Measurements from ENCODE around the gene C11orf58.

The C11orf58 gene

DNA sequence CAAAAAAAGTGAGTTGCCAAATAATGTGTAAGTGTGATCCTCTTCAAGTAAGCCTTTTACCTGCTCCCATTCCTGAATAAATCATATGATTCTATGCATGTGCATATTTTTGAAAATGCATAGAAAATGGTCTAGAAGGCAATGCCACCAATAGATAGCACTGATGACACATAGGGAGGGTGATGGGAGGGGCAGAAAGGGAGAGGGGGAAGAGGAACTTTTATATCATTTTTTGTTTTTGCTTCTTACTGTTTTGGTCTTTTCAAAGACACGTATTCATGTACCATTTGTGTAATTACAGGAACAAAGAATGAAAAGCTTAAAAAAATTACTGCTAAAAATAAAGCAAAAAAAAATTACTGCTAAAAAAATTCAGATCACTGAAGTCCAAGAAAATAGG lies 60.8 kb downstream of the C11orf58 start:
- Histone ChIP-seq H3K9me3 (ENCODE audit: control insufficient read depth, insufficient read depth, low read length) (no peaks in the 10 kb centered on the region), H3K27me3 (ENCODE audit: control insufficient read depth, insufficient read depth, low read length) (no peaks in the 10 kb centered on the region), H3K36me3 (ENCODE audit: control insufficient read depth, insufficient read depth, low read length) (peaks cover 9% of the 10 kb centered on the region), H3K9ac (ENCODE audit: low read depth, low read length) (no peak overlapping the region), H3K4me1 (ENCODE audit: control insufficient read depth, insufficient read depth, low read length) (no peaks in the 10 kb centered on the region), H3K4me3 (ENCODE audit: low read depth, low read length) (no peak overlapping the region)

DNA sequence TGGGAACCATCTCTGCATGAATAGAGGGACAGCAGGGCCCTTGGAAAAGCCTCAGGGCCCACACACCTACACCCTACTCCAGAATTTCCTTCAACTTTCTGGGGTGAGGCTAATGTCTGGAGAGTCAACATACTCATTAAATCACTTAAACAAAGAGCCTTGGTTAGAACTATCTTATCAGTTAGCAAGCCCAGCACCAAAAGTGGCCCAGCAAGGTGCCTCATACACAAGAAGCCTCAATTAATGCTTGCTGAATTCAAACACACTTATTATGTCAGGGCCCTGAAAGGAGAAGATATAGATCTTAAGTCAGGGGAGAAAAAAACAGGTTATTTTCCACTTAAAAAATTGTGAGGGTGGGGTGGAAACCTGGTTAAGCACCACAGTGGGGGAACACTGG lies 61.4 kb downstream of the C11orf58 start:
- Histone ChIP-seq H3K36me3 (ENCODE audit: control insufficient read depth, insufficient read depth, low read length) (peaks cover 9% of the 10 kb centered on the region), H3K9me3 (ENCODE audit: control insufficient read depth, insufficient read depth, low read length) (no peaks in the 10 kb centered on the region)

DNA sequence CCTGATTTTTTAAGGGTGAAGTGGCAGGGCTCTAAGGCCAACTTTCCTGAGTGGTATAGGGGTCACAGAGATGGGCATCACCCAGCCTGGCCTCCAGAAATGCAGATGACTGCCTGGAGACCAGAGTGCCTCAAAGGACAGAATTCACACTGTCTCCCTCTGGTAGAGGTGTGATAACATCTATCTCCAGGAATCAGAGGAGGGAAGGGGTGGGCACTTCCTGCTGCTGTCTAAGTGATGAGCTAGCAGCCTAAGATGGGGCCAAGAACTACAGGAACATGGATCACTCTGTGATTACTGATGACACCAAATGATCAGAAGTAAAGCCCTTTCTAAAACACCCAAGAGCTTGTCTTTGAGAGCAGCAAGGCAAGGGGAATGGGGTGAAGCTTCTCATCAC lies 61.9 kb downstream of the C11orf58 start:
- no peak overlapping the region for H3K4me3 ChIP-seq (ENCODE audit: low read depth, low read length)
- no peak overlapping the region for H3K9ac ChIP-seq (ENCODE audit: low read depth, low read length)
- H3K4me1 ChIP-seq (ENCODE audit: control insufficient read depth, insufficient read depth, low read length): no peaks in the 10 kb centered on the region
- H3K36me3 ChIP-seq (ENCODE audit: control insufficient read depth, insufficient read depth, low read length): peaks cover 9% of the 10 kb centered on the region
- no peaks in the 10 kb centered on the region for H3K27me3 ChIP-seq (ENCODE audit: control insufficient read depth, insufficient read depth, low read length)
- no peaks in the 10 kb centered on the region for H3K9me3 ChIP-seq (ENCODE audit: control insufficient read depth, insufficient read depth, low read length)

More for the DNA sequence above, 61.4 kb downstream of the C11orf58 start:
- Histone ChIP-seq H3K9ac (ENCODE audit: low read depth, low read length) (no peak overlapping the region), H3K4me3 (ENCODE audit: low read depth, low read length) (no peak overlapping the region), H3K27me3 (ENCODE audit: control insufficient read depth, insufficient read depth, low read length) (no peaks in the 10 kb centered on the region), H3K4me1 (ENCODE audit: control insufficient read depth, insufficient read depth, low read length) (no peaks in the 10 kb centered on the region)

DNA sequence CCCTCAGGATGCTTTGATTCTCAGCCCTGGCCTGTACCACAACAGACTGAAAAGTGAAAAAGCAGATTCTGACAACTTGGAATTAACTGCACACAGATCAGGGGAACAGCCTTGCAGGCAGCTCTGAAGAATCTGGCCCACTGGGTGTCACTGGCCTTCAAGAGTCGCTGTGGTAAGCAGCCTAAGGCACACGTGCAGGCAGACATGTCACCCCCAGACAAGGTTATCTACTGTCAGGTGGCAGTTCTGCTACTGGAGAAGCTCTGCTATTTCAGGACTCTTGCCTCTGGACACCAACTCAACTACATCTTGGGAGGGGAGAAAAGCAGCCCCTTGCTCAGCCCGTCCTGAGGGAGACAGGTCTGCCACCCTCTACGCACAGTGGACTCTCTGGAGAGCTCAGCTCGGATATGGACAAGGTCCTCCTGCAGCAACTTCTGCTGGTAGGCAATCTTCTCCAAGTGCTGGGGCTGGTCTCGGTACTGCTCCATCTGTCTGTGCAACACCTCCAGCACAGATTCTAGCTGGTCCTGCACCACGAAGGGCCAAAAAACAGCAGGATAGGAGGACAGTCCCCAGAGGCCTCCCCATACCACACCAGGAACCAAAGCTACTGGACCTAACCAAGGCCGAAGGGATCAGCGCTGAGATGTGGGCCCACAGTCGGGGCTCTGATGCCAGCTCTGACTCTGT lies 63.0 kb downstream of the C11orf58 start:
- Histone ChIP-seq H3K4me1 (ENCODE audit: control insufficient read depth, insufficient read depth, low read length) (no peaks in the 10 kb centered on the region), H3K9ac (ENCODE audit: low read depth, low read length) (no peak overlapping the region), H3K27me3 (ENCODE audit: control insufficient read depth, insufficient read depth, low read length) (no peaks in the 10 kb centered on the region), H3K36me3 (ENCODE audit: control insufficient read depth, insufficient read depth, low read length) (peaks cover 9% of the 10 kb centered on the region), H3K4me3 (ENCODE audit: low read depth, low read length) (no peak overlapping the region), H3K9me3 (ENCODE audit: control insufficient read depth, insufficient read depth, low read length) (no peaks in the 10 kb centered on the region)

DNA sequence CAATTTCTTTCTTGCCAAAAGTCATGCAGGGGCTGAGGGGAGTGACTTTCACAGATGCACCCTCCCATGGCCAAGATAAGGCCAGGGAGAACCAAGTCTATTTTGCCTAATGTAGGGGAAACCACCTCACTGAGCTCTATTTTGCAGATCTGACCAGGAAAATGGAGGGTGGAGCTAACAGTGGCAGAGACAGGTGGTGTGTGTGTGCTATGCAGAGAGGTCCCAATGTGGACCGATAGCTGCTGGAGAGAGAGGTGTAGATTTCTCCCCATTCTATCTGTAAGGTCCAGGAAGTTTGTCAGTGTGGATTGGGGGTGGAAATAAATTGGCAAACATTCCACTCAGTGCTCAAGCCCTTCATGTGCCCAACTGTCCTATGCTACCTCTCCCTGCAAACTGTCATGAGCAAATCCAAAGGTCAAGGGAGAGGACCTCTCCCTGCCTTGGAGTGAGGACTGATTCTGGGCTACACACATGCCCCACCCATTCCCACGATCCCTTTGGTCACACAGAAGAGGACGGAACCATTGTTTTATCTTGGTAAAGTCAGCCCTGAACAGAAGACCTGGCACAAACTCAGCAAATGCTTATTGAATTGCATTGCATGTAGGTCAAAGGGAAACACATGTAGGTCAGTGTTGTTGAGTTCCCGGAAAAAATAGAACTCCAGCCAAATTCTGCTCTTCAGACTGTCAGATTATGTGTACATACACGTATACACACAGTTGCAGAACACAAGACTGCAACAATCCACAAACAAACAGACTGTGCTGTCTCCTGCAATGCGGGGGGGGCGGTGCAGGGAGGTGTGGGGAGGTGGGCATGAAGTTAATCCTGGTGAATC lies 65.9 kb downstream of the C11orf58 start:
- no peak overlapping the region for H3K9ac ChIP-seq (ENCODE audit: low read depth, low read length)
- H3K4me1 ChIP-seq (ENCODE audit: control insufficient read depth, insufficient read depth, low read length): no peaks in the 10 kb centered on the region
- H3K4me3 ChIP-seq (ENCODE audit: low read depth, low read length): no peak overlapping the region
- peaks cover 6% of the 10 kb centered on the region for H3K36me3 ChIP-seq (ENCODE audit: control insufficient read depth, insufficient read depth, low read length)
- no peaks in the 10 kb centered on the region for H3K27me3 ChIP-seq (ENCODE audit: control insufficient read depth, insufficient read depth, low read length)
- no peaks in the 10 kb centered on the region for H3K9me3 ChIP-seq (ENCODE audit: control insufficient read depth, insufficient read depth, low read length)

DNA sequence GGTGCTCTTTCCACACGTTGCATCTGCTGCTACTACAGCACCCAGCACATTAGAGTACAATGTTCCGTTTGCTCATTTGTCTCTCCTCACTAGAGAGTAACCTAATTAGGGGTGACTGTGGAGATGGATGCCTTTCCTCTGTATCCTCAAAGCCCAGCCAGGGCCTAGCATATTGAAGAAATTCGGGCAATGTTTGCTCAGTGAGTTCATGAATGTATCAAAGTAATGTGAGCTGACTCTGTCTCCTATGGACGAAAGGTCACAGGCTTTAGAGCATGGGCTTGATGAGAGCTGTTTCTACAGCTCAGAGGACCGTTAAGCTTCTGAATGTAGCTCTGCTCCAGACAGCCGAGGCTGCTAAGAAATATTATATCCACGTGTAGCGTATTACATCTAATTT lies 67.5 kb downstream of the C11orf58 start:
- no peak overlapping the region for H3K4me3 ChIP-seq (ENCODE audit: low read depth, low read length)
- H3K36me3 ChIP-seq (ENCODE audit: control insufficient read depth, insufficient read depth, low read length): peaks cover 6% of the 10 kb centered on the region
- no peaks in the 10 kb centered on the region for H3K9me3 ChIP-seq (ENCODE audit: control insufficient read depth, insufficient read depth, low read length)
- no peaks in the 10 kb centered on the region for H3K27me3 ChIP-seq (ENCODE audit: control insufficient read depth, insufficient read depth, low read length)
- H3K9ac ChIP-seq (ENCODE audit: low read depth, low read length): no peak overlapping the region
- no peaks in the 10 kb centered on the region for H3K4me1 ChIP-seq (ENCODE audit: control insufficient read depth, insufficient read depth, low read length)

DNA sequence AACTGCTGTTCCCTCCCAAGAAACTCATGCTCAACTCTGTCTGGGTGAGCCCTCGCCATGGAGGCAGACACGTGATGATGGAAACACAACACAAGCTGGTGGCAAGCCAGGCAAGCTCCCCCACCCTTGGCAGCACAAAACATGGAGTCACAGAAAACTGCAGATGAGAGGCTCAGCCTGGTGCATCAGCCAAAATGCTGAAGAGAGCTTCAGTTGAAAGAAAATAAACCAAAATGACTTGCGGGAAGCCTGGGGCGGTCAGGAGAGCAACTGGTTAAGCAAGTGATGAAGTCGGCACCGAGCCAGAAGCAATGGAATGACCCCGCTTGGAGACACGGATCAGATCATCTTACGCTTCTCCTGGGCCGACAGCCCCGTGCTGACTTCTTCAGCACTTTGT lies 68.3 kb downstream of the C11orf58 start:
- no peaks in the 10 kb centered on the region for H3K9me3 ChIP-seq (ENCODE audit: control insufficient read depth, insufficient read depth, low read length)
- H3K27me3 ChIP-seq (ENCODE audit: control insufficient read depth, insufficient read depth, low read length): no peaks in the 10 kb centered on the region
- no peaks in the 10 kb centered on the region for H3K4me1 ChIP-seq (ENCODE audit: control insufficient read depth, insufficient read depth, low read length)
- H3K9ac ChIP-seq (ENCODE audit: low read depth, low read length): no peak overlapping the region
- no peaks in the 10 kb centered on the region for H3K36me3 ChIP-seq (ENCODE audit: control insufficient read depth, insufficient read depth, low read length)
- H3K4me3 ChIP-seq (ENCODE audit: low read depth, low read length): no peak overlapping the region

DNA sequence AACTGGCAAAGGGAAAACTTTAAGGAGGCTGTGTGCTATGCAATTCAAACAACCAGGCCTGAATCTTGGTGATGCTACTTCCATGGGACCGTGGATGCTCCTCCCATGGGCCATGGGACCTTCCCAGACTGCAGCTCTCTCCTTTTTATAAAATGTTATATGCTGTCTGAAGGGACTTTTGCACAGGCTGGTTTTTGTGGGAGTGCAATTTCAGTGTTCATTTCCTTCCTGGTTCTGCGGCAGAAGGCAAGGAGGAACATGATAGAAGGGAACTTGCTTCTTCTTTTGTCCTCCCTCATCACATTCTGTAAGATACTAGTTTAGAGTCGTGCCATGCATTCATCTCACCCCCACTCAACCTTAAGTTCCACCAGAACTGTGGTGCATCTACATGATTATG lies 68.9 kb downstream of the C11orf58 start:
- no peak overlapping the region for H3K9ac ChIP-seq (ENCODE audit: low read depth, low read length)
- H3K27me3 ChIP-seq (ENCODE audit: control insufficient read depth, insufficient read depth, low read length): no peaks in the 10 kb centered on the region
- H3K36me3 ChIP-seq (ENCODE audit: control insufficient read depth, insufficient read depth, low read length): no peaks in the 10 kb centered on the region
- H3K9me3 ChIP-seq (ENCODE audit: control insufficient read depth, insufficient read depth, low read length): no peaks in the 10 kb centered on the region
- no peaks in the 10 kb centered on the region for H3K4me1 ChIP-seq (ENCODE audit: control insufficient read depth, insufficient read depth, low read length)
- H3K4me3 ChIP-seq (ENCODE audit: low read depth, low read length): no peak overlapping the region

All from iPS-15b (cell line).